Measurements from ENCODE around the gene ADAM29.

Gene ADAM29

DNA sequence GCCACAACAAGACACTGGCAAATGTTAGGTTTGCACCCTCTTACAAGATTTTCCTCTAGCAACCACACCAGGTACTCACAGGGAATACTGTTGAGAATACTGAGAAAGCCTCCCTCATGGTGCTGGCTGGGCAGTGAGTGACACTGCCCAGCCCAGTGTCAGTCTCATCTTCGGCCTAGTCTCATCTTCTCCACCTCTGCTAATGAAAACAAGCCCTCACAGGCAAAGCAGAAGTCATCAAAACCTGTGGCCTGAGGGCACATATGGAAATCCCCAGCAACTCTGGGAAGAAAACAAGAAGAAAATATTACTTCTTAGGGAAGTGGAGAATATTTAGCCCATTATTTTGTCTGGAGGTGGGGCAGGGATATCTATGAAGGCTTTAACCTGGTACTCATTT is 7.9 kb upstream of the ADAM29 start:
- Histone ChIP-seq H3K4me2 (ENCODE audit: low read depth, low read length, poor library complexity, severe bottlenecking) (no peak overlapping the region), H3K9ac (ENCODE audit: low read length) (no peak overlapping the region), H3K9me2 (replicated peaks; ENCODE audit: insufficient read depth, low read length) (no peaks in the 10 kb centered on the region), H3K36me3 (ENCODE audit: low read length) (peaks cover 28% of the 10 kb centered on the region), H3K4me3 (ENCODE audit: insufficient read depth, low read length, poor library complexity, severe bottlenecking) (no peak overlapping the region), H2AFZ (ENCODE audit: low read depth, low read length, severe bottlenecking) (peak overlapping the region; percentile 69), H3F3A (ENCODE audit: insufficient read depth) (0 out of 2 replicates have a peak, but pooled peaks cover 3% of the 10 kb centered on the region), H4K20me1 (ENCODE audit: low read depth, low read length) (no peaks in the 10 kb centered on the region), H3K27me3 (ENCODE audit: low read length) (no peaks in the 10 kb centered on the region), H3K9me3 (ENCODE audit: insufficient read depth, low read length) (peaks cover 21% of the 10 kb centered on the region; the same call in 1 of the 2 replicates), H3K79me2 (ENCODE audit: insufficient read depth, low read length) (no peaks in the 10 kb centered on the region), H3K27ac (ENCODE audit: low read depth, low read length) (peak overlapping the region; percentile 2; the same call in 1 of the 2 replicates)
- TF ChIP-seq, protein P1, sequence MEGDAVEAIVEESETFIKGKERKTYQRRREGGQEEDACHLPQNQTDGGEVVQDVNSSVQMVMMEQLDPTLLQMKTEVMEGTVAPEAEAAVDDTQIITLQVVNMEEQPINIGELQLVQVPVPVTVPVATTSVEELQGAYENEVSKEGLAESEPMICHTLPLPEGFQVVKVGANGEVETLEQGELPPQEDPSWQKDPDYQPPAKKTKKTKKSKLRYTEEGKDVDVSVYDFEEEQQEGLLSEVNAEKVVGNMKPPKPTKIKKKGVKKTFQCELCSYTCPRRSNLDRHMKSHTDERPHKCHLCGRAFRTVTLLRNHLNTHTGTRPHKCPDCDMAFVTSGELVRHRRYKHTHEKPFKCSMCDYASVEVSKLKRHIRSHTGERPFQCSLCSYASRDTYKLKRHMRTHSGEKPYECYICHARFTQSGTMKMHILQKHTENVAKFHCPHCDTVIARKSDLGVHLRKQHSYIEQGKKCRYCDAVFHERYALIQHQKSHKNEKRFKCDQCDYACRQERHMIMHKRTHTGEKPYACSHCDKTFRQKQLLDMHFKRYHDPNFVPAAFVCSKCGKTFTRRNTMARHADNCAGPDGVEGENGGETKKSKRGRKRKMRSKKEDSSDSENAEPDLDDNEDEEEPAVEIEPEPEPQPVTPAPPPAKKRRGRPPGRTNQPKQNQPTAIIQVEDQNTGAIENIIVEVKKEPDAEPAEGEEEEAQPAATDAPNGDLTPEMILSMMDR (IDR thresholded peaks at IDR 0.05; ENCODE audit: insufficient read depth, low read length, poor library complexity, severe bottlenecking), result no peak
- no peak for TF ChIP-seq EZH2phosphoT487 (conservative IDR thresholded peaks at IDR 0.05; ENCODE audit: low read length)

DNA sequence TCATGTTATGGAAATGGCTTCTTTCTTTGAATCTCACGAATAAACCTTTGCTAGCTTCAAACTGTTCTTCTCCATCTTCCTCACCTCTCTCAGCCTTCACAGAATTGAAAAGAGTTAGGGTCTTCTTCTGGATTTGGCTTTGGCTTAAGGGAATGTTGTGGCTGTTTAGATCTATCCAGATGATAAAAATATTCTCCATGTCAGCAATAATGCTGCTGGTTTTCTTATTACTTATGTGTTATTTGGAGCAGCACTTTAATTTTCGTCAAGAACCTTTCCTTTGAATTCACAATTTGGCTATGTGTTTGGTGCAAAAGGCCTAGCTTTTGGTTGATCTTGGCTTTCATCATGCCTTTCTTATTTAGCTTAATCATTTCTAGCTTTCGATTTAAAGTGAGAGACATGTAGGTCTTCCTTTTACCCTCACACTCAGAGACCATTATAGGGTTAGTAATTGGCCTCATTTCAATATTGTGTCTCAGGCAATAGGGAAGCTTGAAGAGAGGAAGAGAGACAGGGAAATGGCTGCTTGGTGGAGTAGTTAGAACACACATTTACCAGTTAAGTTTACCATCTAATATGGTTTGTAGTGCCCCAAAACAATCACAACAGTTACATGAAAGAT is 5.1 kb upstream of the ADAM29 start:
- no peak for TF ChIP-seq EZH2phosphoT487 (conservative IDR thresholded peaks at IDR 0.05; ENCODE audit: low read length)
- TF ChIP-seq, protein P1 (IDR thresholded peaks at IDR 0.05; ENCODE audit: insufficient read depth, low read length, poor library complexity, severe bottlenecking), result no peak
- H3K9me3 ChIP-seq (ENCODE audit: insufficient read depth, low read length), result peaks cover 13% of the 10 kb centered on the region; the same call in 1 of the 2 replicates
- H3K9me2 ChIP-seq (replicated peaks; ENCODE audit: insufficient read depth, low read length), result no peaks in the 10 kb centered on the region
- peak overlapping the region; percentile 47 for H2AFZ ChIP-seq (ENCODE audit: low read depth, low read length, severe bottlenecking)
- no peaks in the 10 kb centered on the region for H3K27me3 ChIP-seq (ENCODE audit: low read length)
- H4K20me1 ChIP-seq (ENCODE audit: low read depth, low read length), result no peaks in the 10 kb centered on the region
- no peak overlapping the region for H3K4me2 ChIP-seq (ENCODE audit: low read depth, low read length, poor library complexity, severe bottlenecking)
- H3K9ac ChIP-seq (ENCODE audit: low read length), result no peak overlapping the region
- no peak overlapping the region for H3K27ac ChIP-seq (ENCODE audit: low read depth, low read length)
- peaks cover 12% of the 10 kb centered on the region for H3K36me3 ChIP-seq (ENCODE audit: low read length)
- H3K79me2 ChIP-seq (ENCODE audit: insufficient read depth, low read length), result no peaks in the 10 kb centered on the region
- H3F3A ChIP-seq (ENCODE audit: insufficient read depth), result no peaks in the 10 kb centered on the region; the same call in 1 of the 2 replicates
- no peak overlapping the region for H3K4me3 ChIP-seq (ENCODE audit: insufficient read depth, low read length, poor library complexity, severe bottlenecking)

DNA sequence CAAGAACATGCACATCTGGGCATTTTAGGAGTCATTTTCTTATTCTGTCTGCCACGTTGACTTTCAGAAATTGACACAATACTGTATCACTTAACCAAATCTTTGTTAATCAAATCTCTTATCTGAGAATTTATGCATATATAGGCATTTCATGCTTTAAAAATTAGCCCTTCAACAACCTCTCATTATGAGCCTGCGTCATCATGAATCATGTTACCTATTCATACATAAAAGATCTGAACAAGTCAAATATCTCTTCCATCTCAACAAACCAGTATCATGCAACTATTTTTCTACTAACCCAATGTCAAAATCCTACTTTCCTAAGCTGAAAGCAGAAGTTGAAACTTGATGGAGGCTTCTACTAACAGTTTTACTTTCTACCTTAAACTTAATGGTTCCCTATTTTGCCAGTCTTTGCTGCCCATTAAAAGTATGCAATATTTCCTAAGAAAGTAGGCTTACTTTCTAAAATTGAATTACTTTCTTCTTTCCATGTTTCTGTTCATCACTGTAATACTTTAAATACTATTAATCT is 1.8 kb downstream of the ADAM29 start:
- peaks cover 4% of the 10 kb centered on the region; the same call in 1 of the 2 replicates for H3K9me3 ChIP-seq (ENCODE audit: insufficient read depth, low read length)
- H3K27me3 ChIP-seq (ENCODE audit: low read length), result no peaks in the 10 kb centered on the region
- H3K9me2 ChIP-seq (replicated peaks; ENCODE audit: insufficient read depth, low read length), result no peaks in the 10 kb centered on the region
- no peaks in the 10 kb centered on the region for H3K79me2 ChIP-seq (ENCODE audit: insufficient read depth, low read length)
- H3F3A ChIP-seq (ENCODE audit: insufficient read depth), result peaks cover 15% of the 10 kb centered on the region
- peak overlapping the region; percentile 94 for H3K27ac ChIP-seq (ENCODE audit: low read depth, low read length)
- no peak for TF ChIP-seq EZH2phosphoT487 (conservative IDR thresholded peaks at IDR 0.05; ENCODE audit: low read length)
- TF ChIP-seq, protein P1 (IDR thresholded peaks at IDR 0.05; ENCODE audit: insufficient read depth, low read length, poor library complexity, severe bottlenecking), result no peak
- H3K4me3 ChIP-seq (ENCODE audit: insufficient read depth, low read length, poor library complexity, severe bottlenecking), result no peak overlapping the region
- H3K4me2 ChIP-seq (ENCODE audit: low read depth, low read length, poor library complexity, severe bottlenecking), result peak overlapping the region; percentile 45
- peak overlapping the region; percentile 74 for H2AFZ ChIP-seq (ENCODE audit: low read depth, low read length, severe bottlenecking)
- peaks cover 24% of the 10 kb centered on the region for H3K36me3 ChIP-seq (ENCODE audit: low read length)
- no peaks in the 10 kb centered on the region for H4K20me1 ChIP-seq (ENCODE audit: low read depth, low read length)
- H3K9ac ChIP-seq (ENCODE audit: low read length), result peak overlapping the region; percentile 50
